Stomach smooth muscle (tissue), 2 donors: ENCODE results near the gene GATAD2A.
A peak's percentile ranks its signal among the peaks of the same experiment; 100 is the strongest.

Experiments used
- H3K27ac ChIP-seq: one replicate; pipeline ENCODE4 v1.7.0; 2013; ENCODE audit warnings: mild to moderate bottlenecking, low read length, inconsistent platforms
- H3K27me3 ChIP-seq, 2 donors: one replicate each; pipeline ENCODE4 v1.7.0; 2013; ENCODE audit warnings: low read length in 2 of 2; ENCODE audit not compliant: insufficient read depth in 2 of 2, control insufficient read depth in 1 of 2
- H3K36me3 ChIP-seq, 2 donors: one replicate each; pipeline ENCODE4 v1.7.0; 2013; ENCODE audit warnings: low read length in 2 of 2; ENCODE audit not compliant: control insufficient read depth in 2 of 2, insufficient read depth in 2 of 2
- H3K4me1 ChIP-seq: one replicate; pipeline ENCODE4 v1.7.0; 2013; ENCODE audit warnings: low read length; ENCODE audit not compliant: control insufficient read depth, insufficient read depth
- H3K4me3 ChIP-seq, 2 donors: one replicate each; pipeline ENCODE4 v1.7.0; 2013; ENCODE audit warnings: low read length in 2 of 2
- H3K9ac ChIP-seq, 2 donors: one replicate each; pipeline ENCODE4 v1.7.0; 2013; ENCODE audit warnings: low read length in 2 of 2, mild to moderate bottlenecking in 1 of 2
- H3K9me3 ChIP-seq, 2 donors: one replicate each; pipeline ENCODE4 v1.7.0; 2013; ENCODE audit warnings: low read length in 2 of 2; ENCODE audit not compliant: control insufficient read depth in 2 of 2
- donor health status: healthy.
- donor health status: Pancreatic carcinoma.

GATAD2A gene

GRCh38 chr19:19487077-19487949, 81.8 kb downstream of the GATAD2A start:
- Histone ChIP-seq H3K27ac (no peak overlapping the region), H3K4me3 (no peak overlapping the region), H3K9me3 (no peaks in the 10 kb centered on the region), H3K27me3 (no peaks in the 10 kb centered on the region), H3K9ac (no peak overlapping the region), H3K36me3 (peaks cover 3 to 6% of the 10 kb centered on the region in 2 donors), H3K4me1 (peaks cover 33% of the 10 kb centered on the region)

GRCh38 chr19:19487950-19488874, 82.7 kb downstream of the GATAD2A start:
- H3K4me3 ChIP-seq = no peak overlapping the region
- no peak overlapping the region for H3K9ac ChIP-seq

GRCh38 chr19:19488875-19489690, 83.6 kb downstream of the GATAD2A start:
- peak overlapping the region in 1 of 2 donors; percentile 55 for H3K9ac ChIP-seq
- peak overlapping the region; percentile 64 for H3K27ac ChIP-seq
- peaks cover 10 to 11% of the 10 kb centered on the region in 2 donors for H3K36me3 ChIP-seq
- peak overlapping the region; percentile 31 to 61 for H3K4me3 ChIP-seq
- peaks cover 27% of the 10 kb centered on the region for H3K4me1 ChIP-seq
- H3K27me3 ChIP-seq = no peaks in the 10 kb centered on the region
- no peaks in the 10 kb centered on the region for H3K9me3 ChIP-seq

More at GRCh38 chr19:19487950-19488874, 82.7 kb downstream of the GATAD2A start:
- Histone ChIP-seq H3K27ac (peak overlapping the region; percentile 64), H3K27me3 (no peaks in the 10 kb centered on the region), H3K9me3 (no peaks in the 10 kb centered on the region), H3K4me1 (peaks cover 28% of the 10 kb centered on the region), H3K36me3 (peaks cover 7 to 8% of the 10 kb centered on the region in 2 donors)

DNA sequence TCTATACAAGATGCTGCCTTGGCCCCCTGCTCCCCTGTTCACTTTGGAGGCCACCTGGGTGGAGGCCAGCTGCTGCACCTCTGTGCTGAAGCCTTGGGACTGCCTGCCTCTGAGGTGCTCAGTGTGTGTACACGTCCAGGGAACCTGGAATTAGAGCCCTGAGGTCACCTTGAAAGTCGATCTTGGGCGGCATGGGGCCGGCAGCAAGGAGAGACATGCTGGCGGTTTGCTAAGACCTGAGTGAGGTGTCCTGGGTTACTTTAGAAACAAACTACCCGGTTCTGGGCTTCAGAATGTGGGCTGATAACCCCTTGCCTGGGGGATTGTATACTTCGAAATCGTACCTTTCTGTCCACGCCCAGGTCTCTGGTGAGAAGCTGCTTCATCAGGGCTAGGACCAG, 84.3 kb downstream of the GATAD2A start:
- Histone ChIP-seq H3K4me3 (peak overlapping the region in 1 of 2 donors; percentile 61), H3K9ac (peak overlapping the region; percentile 23 to 60), H3K4me1 (peaks cover 26% of the 10 kb centered on the region), H3K9me3 (no peaks in the 10 kb centered on the region), H3K27ac (peak overlapping the region; percentile 64), H3K36me3 (peaks cover 15 to 17% of the 10 kb centered on the region in 2 donors), H3K27me3 (no peaks in the 10 kb centered on the region)

DNA sequence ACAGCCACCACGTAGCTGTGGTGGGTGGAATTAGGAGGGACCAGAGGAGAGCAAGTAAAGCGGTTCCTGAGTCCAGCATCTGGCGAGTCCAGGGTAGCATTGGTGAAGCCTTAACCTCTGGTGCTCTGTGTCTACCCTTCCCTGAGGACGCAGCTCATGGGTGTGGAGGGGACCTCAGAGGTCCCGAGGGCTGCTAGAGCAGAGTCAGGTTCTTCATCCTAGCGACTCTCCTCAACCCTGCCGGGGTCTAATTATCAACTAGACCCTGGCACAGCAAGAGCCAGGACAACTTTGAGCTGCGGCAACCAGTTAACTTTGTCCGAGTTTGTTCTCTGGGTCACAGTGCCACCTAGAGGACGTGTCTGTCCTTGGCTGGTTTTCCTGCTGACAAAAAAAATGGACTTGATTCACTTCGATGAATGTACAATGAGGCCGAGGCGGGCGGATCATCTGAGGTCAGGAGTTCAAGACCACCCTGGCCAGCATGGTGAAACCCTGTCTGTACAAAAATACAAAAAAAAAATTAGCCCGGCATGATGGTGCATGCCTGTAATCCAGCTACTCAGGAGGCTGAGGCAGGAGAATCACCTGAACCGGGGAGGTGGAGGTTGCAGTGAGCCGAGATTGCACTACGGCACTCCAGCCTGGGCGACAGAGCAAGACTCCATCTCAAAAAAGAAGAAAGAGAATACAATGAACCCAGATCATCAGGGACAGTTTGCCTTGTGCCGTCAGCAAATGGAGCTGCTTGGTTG, 84.9 kb downstream of the GATAD2A start:
- H3K9me3 ChIP-seq = no peaks in the 10 kb centered on the region
- no peaks in the 10 kb centered on the region for H3K27me3 ChIP-seq
- H3K9ac ChIP-seq = peak overlapping the region; percentile 23 to 60
- peaks cover 25% of the 10 kb centered on the region for H3K4me1 ChIP-seq
- H3K36me3 ChIP-seq = peaks cover 15 to 19% of the 10 kb centered on the region in 2 donors
- peak overlapping the region; percentile 64 for H3K27ac ChIP-seq
- H3K4me3 ChIP-seq = peak overlapping the region in 1 of 2 donors; percentile 61

- Histone ChIP-seq H3K9me3 (no peaks in the 10 kb centered on the region), H3K27me3 (no peaks in the 10 kb centered on the region), H3K4me1 (peaks cover 25% of the 10 kb centered on the region), H3K27ac (no peak overlapping the region), H3K9ac (no peak overlapping the region), H3K36me3 (peaks cover 23 to 26% of the 10 kb centered on the region in 2 donors), H3K4me3 (no peak overlapping the region)
Measured at GRCh38 chr19:19491321-19492025, 86.0 kb downstream of the GATAD2A start.

DNA sequence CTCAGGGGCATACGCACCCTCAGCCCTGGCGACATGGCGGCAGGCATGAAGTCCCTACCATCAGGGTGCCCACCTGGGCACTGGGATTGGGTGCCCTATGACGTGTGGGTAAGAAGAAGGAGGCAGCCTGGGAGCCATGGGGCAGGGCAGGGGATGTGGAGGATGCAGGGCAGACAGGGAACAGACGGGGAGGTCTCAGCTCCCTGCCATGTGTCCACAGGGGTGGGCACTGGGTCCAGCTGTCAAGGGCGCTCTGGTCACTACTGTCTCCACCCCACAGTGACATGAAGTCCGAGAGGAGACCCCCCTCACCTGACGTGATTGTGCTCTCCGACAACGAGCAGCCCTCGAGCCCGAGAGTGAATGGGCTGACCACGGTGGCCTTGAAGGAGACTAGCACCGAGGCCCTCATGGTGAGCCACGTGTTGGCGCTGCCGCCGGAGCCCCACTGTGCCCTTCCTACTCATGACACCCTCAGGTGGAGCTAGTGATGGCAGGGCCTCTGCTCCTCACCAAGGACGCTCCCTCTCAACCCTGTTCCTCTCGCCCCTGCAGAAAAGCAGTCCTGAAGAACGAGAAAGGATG, 86.6 kb downstream of the GATAD2A start:
- Histone ChIP-seq H3K27me3 (no peaks in the 10 kb centered on the region), H3K36me3 (peaks cover 23 to 29% of the 10 kb centered on the region in 2 donors)

DNA sequence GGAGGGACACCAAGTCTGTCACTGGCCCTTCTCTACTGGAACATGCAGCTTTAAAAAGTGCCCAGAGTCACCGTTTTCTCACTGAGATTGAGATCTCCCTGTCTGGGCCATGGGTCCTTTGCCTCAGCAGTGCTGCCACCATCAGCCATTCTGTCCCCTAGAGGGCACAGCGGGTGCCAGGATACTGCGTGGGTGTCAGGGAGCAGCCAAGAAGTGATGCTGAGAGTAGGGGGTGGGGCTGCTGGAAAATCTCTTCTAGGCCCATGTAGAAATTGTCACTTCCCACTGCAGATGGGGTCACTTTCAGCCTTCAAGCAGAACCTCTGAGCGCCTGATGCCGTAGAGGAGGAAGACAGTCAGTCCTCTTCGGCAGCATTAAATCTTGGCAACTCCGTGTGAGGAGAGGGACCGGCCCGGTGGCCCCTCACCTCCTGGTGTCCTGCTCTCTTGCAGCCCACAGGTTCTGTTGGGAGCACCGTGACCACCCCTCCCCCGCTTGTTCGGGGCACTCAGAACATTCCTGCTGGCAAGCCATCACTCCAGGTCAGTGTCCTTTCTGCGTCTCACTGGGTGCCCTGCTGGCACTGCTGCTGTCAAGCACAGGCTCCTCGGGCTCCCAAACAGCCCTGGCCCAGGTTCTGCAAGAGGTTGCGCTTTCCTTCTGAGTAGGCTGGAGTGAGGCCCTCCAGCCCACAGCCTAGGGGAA, 88.5 kb downstream of the GATAD2A start:
- Histone ChIP-seq H3K27me3 (no peaks in the 10 kb centered on the region), H3K9me3 (no peaks in the 10 kb centered on the region), H3K27ac (no peak overlapping the region), H3K4me1 (peaks cover 13% of the 10 kb centered on the region), H3K36me3 (peaks cover 29 to 41% of the 10 kb centered on the region in 2 donors), H3K9ac (no peak overlapping the region), H3K4me3 (no peak overlapping the region)

More for the DNA sequence above, 86.6 kb downstream of the GATAD2A start:
- no peak overlapping the region for H3K27ac ChIP-seq
- H3K9ac ChIP-seq = no peak overlapping the region
- H3K4me1 ChIP-seq = peaks cover 25% of the 10 kb centered on the region
- no peak overlapping the region for H3K4me3 ChIP-seq
- no peaks in the 10 kb centered on the region for H3K9me3 ChIP-seq
